ENCODE measurements around the gene EDNRB. TPM values are rescaled to one million over a fixed set of nuclear protein-coding genes. Genes with fewer than 3 reads are reported as not detected.

EDNRB gene
- total and polyA plus RNA-seq, 2 of the 8 experiments (the other 6 are each of a cell fraction or from before 2014, with no cell fraction given): 15.8 to 73.2 TPM

- no peak overlapping the region for H2BK12ac ChIP-seq (ENCODE audit: low read depth, low read length)
- POLR2A ChIA-PET (ENCODE audit: partially characterized antibody): interaction anchor here (2.6 kb wide), 1 partner anchor 11 kb away, joined by 7 read pairs; no protein-coding TSS in a partner anchor
- TF ChIP-seq SRF (IDR thresholded peaks at IDR 0.05; ENCODE audit: low read depth, low read length): no peak
- TF ChIP-seq RAD21 (IDR thresholded peaks at IDR 0.05 in 1 of 2, conservative IDR thresholded peaks at IDR 0.05 in 1 of 2; ENCODE audit: low read depth in 2 of 2, low read length in 2 of 2): no peak
- no peak for TF ChIP-seq NANOG (IDR thresholded peaks at IDR 0.05; ENCODE audit: insufficient read depth, low read depth, low read length, poor library complexity, severe bottlenecking)
- no peak for TF ChIP-seq BRCA1 (IDR thresholded peaks at IDR 0.05; ENCODE audit: low read depth, low read length)
- TF ChIP-seq JUND (IDR thresholded peaks at IDR 0.05; ENCODE audit: low read length): no peak
- TF ChIP-seq SP1 (IDR thresholded peaks at IDR 0.05; ENCODE audit: low read depth, low read length): no peak
- TF ChIP-seq CTCF (IDR thresholded peaks at IDR 0.05; ENCODE audit: control extremely low read depth in 1 of 3, insufficient read depth in 1 of 3, low read depth in 1 of 3, low read length in 3 of 3): no peak
- no peak for TF ChIP-seq POLR2A (IDR thresholded peaks at IDR 0.05; ENCODE audit: control extremely low read depth in 1 of 2, low read depth in 2 of 2, low read length in 2 of 2)
- no peak for TF ChIP-seq TBP (IDR thresholded peaks at IDR 0.05; ENCODE audit: low read depth, low read length)
- no peak for TF ChIP-seq SP4 (IDR thresholded peaks at IDR 0.05; ENCODE audit: low read length)
- TF ChIP-seq SUZ12 (IDR thresholded peaks at IDR 0.05; ENCODE audit: low read length): no peak
- TF ChIP-seq SAP30 (IDR thresholded peaks at IDR 0.05; ENCODE audit: insufficient read depth, insufficient replicate concordance, low read length): no peak
Observed at GRCh38 chr13:77908531-77908930, 10.1 kb downstream of the EDNRB start.

More at GRCh38 chr13:77908531-77908930, 10.1 kb downstream of the EDNRB start:
- Histone ChIP-seq H3K79me1 (ENCODE audit: low read depth, low read length) (no peaks in the 10 kb centered on the region), H3K79me2 (ENCODE audit: control insufficient read depth in 1 of 2, insufficient read depth in 2 of 2, low read length in 2 of 2) (peaks cover 0 to 7% of the 10 kb centered on the region in 2 experiments; a peak in 2 of 4 replicates), H2AFZ (ENCODE audit: low read length) (no peak overlapping the region), H4K20me1 (replicated peaks in 1 of 2; ENCODE audit: control insufficient read depth in 1 of 2, insufficient read depth in 2 of 2, low read length in 2 of 2) (no peaks in the 10 kb centered on the region), H3K27ac (ENCODE audit: low read depth, low read length) (no peak overlapping the region), H2BK20ac (ENCODE audit: low read length) (no peak overlapping the region), H4K8ac (ENCODE audit: extremely low read depth, insufficient read depth, low read length) (no peak overlapping the region), H2BK5ac (ENCODE audit: low read depth, low read length) (no peak overlapping the region), H3K4me2 (ENCODE audit: insufficient read depth in 1 of 2, low read depth in 2 of 2, low read length in 2 of 2) (no peak overlapping the region), H3K56ac (replicated peaks; ENCODE audit: insufficient read length, low read depth, low read length) (no peak overlapping the region), H3K36me3 (ENCODE audit: control insufficient read depth in 2 of 4, insufficient read depth in 4 of 4, low read length in 3 of 4) (peaks cover 0 to 5% (median 0%) of the 10 kb centered on the region in 4 experiments; a peak in 1 of 8 replicates), H2BK15ac (ENCODE audit: low read length) (no peak overlapping the region), H4K91ac (replicated peaks; ENCODE audit: insufficient read length, low read length) (no peak overlapping the region), H3K9ac (replicated peaks in 1 of 4; ENCODE audit: extremely low read depth in 1 of 4, low read depth in 3 of 4, low read length in 3 of 4) (no peak overlapping the region), H3K4me1 (replicated peaks in 1 of 4; ENCODE audit: control insufficient read depth in 3 of 4, insufficient read depth in 4 of 4, low read length in 3 of 4) (no peaks in the 10 kb centered on the region), H3K4ac (replicated peaks; ENCODE audit: insufficient read length, low read depth, low read length) (no peak overlapping the region), H4K5ac (ENCODE audit: insufficient read length, low read depth, low read length) (no peak overlapping the region), H3K27me3 (replicated peaks in 1 of 4; ENCODE audit: control insufficient read depth in 3 of 4, extremely low read depth in 1 of 4, insufficient read depth in 3 of 4, low read length in 3 of 4) (no peaks in the 10 kb centered on the region), H3K9me3 (ENCODE audit: insufficient read depth in 2 of 2, low read depth in 1 of 2, low read length in 1 of 2) (no peaks in the 10 kb centered on the region), H3K18ac (ENCODE audit: extremely low read depth, low read length) (no peak overlapping the region), H2BK120ac (replicated peaks; ENCODE audit: low read depth, low read length) (no peak overlapping the region), H3K23me2 (ENCODE audit: low read depth, low read length) (no peaks in the 10 kb centered on the region), H3K4me3 (ENCODE audit: extremely low read depth in 1 of 4, insufficient read depth in 2 of 4, low read depth in 3 of 4, low read length in 4 of 4) (no peak overlapping the region), H2AK5ac (ENCODE audit: low read depth, low read length) (no peak overlapping the region), H3K14ac (ENCODE audit: insufficient read length) (no peak overlapping the region), H3K23ac (ENCODE audit: insufficient read length) (no peak overlapping the region)
- WGBS, 2 experiments (ENCODE audit: extremely low coverage in 1 of 2, insufficient coverage in 1 of 2, insufficient read length in 1 of 2, insufficient replicate concordance in 2 of 2, low coverage in 1 of 2, low lambda C conversion rate in 2 of 2, missing lambda C conversion rate in 1 of 2): 92% methylated on average over 2 of the region's 2 CpGs; no CpG with 5 or more reads in 1 of the 2 experiments
- CTCF ChIA-PET (ENCODE audit: partially characterized antibody): interaction anchor here (0.7 to 1.5 kb wide), 2 partner anchors 98 to 213 kb away, joined by 3 to 5 read pairs; no protein-coding TSS in a partner anchor
- no peak for DNase-seq (ENCODE audit: low read depth in 1 of 2, low spot score in 2 of 2)
- FAIRE-seq: no peak

All from H1 (cell line).